Kidney (tissue), 14 donors: Measurements from ENCODE around the gene MAVS. TPM values are rescaled to one million over a fixed set of nuclear protein-coding genes. Genes with fewer than 3 reads are reported as not detected.
A peak's percentile ranks its signal among the peaks of the same experiment; 100 is the strongest.
"Not testable (repeated sequence)": the region's sequence is repeated elsewhere in the genome, so short reads cannot be mapped to it uniquely, and the experiment has no call there.

Source experiments
- DNase-seq, 5 donors: peaks; one replicate each; pipeline ENCODE4 v3.0.0-alpha.2; 2013 to 2020
- FAIRE-seq: peaks from 2 replicates; lab custom pipeline; 2012; peaks lifted over from hg19 to GRCh38; lab: Jason Lieb, UNC
- H3K27ac ChIP-seq, 2 donors: one replicate each; pipeline ENCODE4 v1.7.0; 2013; ENCODE audit warnings: low read depth in 2 of 2, low read length in 2 of 2, inconsistent platforms in 1 of 2
- H3K27me3 ChIP-seq: one replicate; pipeline ENCODE4 v1.7.1; 2013; ENCODE audit warnings: low read length, inconsistent platforms; ENCODE audit not compliant: control insufficient read depth, insufficient read depth
- H3K36me3 ChIP-seq, 3 donors: one replicate each; pipeline versions ENCODE4 v1.7.0 to v1.7.1; 2013; ENCODE audit warnings: low read length in 3 of 3, control low read depth in 1 of 3, inconsistent platforms in 1 of 3; ENCODE audit not compliant: insufficient read depth in 3 of 3, control insufficient read depth in 2 of 3
- H3K4me1 ChIP-seq, 3 donors: one replicate each; pipeline versions ENCODE4 v1.7.0 to v1.7.1; 2013; ENCODE audit warnings: low read length in 3 of 3, inconsistent platforms in 1 of 3, low read depth in 1 of 3; ENCODE audit not compliant: control insufficient read depth in 2 of 3, insufficient read depth in 2 of 3
- H3K4me3 ChIP-seq, 3 donors: one replicate each; pipeline versions ENCODE4 v1.7.0 to v1.8.1; 2013; ENCODE audit warnings: low read length in 3 of 3, control low read depth in 1 of 3, inconsistent platforms in 1 of 3
- H3K9ac ChIP-seq, 3 donors: one replicate each; pipeline versions ENCODE4 v1.7.0 to v1.7.1; 2013; ENCODE audit warnings: low read length in 3 of 3, control low read depth in 1 of 3, inconsistent platforms in 1 of 3
- H3K9me3 ChIP-seq, 3 donors: one replicate each; pipeline versions ENCODE4 v1.7.0 to v1.7.1; 2013; ENCODE audit warnings: low read length in 3 of 3, control low read depth in 1 of 3, inconsistent platforms in 1 of 3; ENCODE audit not compliant: control insufficient read depth in 2 of 3, insufficient read depth in 1 of 3
- intact Hi-C: fragments of 100-400 bp; cut with DNase I; formaldehyde crosslinking; loops from one replicate; pipeline ENCODE4 v1.11.1; 2022
- polyA plus RNA-seq: library from polyadenylated mRNA; stranded (reverse); fragments of 350-450 nt; fragmentation: Illumina TruSeq; extraction: RNeasy Lipid Tissue Mini Kit (QIAGEN cat#74804); gene quantifications from one replicate; pipeline ENCODE4 v1.2.3, GENCODE V29; 2014; ENCODE audit warnings: low read depth, low replicate concordance; ENCODE audit not compliant: insufficient read depth
- total RNA-seq: library from RNA; stranded (reverse); fragmentation: NEBNext Ultra II Directional; extraction: Animal tissue kit (Norgen Biotek cat#: 25700); gene quantifications from one replicate; pipeline ENCODE4 v1.2.1, GENCODE V29; 2021
- TF ChIP-seq, protein P1 (sequence below): IDR thresholded peaks from 3 replicates; pipeline ENCODE4 v1.5.1; 2012; ENCODE audit warnings: mild to moderate bottlenecking, moderate library complexity, borderline replicate concordance; ENCODE audit not compliant: insufficient read depth; ENCODE audit errors: extremely low read depth
- donor health status: control.
- donor health status: control.
- donor health status: control.
- donor health status: control.
- donor health status: control.
- donor health status: DM: yes; HTN: yes; CAD: no.
- donor health status: Normal renal cell carcinoma (clear cell type).

Gene MAVS
- total and polyA plus RNA-seq, 2 donors from 2014 or later: 10.0 to 46.8 TPM

DNA sequence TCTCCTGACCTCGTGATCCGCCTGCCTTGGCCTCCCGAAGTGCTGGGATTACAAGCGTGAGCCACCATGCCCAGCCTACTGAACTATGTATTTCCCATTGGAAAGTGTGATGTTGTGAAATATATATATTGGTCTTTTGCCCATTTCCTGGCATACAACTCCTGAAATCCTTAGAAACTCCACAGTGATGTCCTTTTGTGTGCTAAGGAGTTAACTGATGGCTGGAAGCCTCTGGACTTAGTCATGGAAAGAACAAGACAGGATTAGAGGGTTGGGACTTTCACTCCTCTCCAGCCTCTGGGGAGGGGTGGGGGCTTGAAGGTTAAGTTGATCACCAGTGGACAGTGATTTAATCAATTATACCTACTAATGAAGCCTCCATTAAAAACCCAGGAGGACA is 49.7 kb downstream of the MAVS start:
- H3K4me3 ChIP-seq: no peak overlapping the region
- no peaks in the 10 kb centered on the region for H3K27me3 ChIP-seq
- no peaks in the 10 kb centered on the region for H3K36me3 ChIP-seq
- no peak for DNase-seq
- H3K9me3 ChIP-seq: no peaks in the 10 kb centered on the region
- intact Hi-C loops: no loop called here
- H3K27ac ChIP-seq: no peak overlapping the region
- no peak overlapping the region for H3K9ac ChIP-seq
- H3K4me1 ChIP-seq: peaks cover 2 to 24% (median 8%) of the 10 kb centered on the region in 3 donors
- TF ChIP-seq, protein P1, sequence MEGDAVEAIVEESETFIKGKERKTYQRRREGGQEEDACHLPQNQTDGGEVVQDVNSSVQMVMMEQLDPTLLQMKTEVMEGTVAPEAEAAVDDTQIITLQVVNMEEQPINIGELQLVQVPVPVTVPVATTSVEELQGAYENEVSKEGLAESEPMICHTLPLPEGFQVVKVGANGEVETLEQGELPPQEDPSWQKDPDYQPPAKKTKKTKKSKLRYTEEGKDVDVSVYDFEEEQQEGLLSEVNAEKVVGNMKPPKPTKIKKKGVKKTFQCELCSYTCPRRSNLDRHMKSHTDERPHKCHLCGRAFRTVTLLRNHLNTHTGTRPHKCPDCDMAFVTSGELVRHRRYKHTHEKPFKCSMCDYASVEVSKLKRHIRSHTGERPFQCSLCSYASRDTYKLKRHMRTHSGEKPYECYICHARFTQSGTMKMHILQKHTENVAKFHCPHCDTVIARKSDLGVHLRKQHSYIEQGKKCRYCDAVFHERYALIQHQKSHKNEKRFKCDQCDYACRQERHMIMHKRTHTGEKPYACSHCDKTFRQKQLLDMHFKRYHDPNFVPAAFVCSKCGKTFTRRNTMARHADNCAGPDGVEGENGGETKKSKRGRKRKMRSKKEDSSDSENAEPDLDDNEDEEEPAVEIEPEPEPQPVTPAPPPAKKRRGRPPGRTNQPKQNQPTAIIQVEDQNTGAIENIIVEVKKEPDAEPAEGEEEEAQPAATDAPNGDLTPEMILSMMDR: no peak
- FAIRE-seq: no peak

- peaks cover 2 to 20% (median 2%) of the 10 kb centered on the region in 3 donors for H3K4me1 ChIP-seq
- H3K27me3 ChIP-seq: no peaks in the 10 kb centered on the region
- no peak overlapping the region for H3K4me3 ChIP-seq
- H3K36me3 ChIP-seq: no peaks in the 10 kb centered on the region
- TF ChIP-seq, protein P1: no peak
- intact Hi-C loops: no loop called here
- no peaks in the 10 kb centered on the region for H3K9me3 ChIP-seq
- no peak overlapping the region for H3K27ac ChIP-seq
- H3K9ac ChIP-seq: no peak overlapping the region
- no peak for FAIRE-seq
- no peak for DNase-seq
Observed at GRCh38 chr20:3896853-3897583, 50.4 kb downstream of the MAVS start.

DNA sequence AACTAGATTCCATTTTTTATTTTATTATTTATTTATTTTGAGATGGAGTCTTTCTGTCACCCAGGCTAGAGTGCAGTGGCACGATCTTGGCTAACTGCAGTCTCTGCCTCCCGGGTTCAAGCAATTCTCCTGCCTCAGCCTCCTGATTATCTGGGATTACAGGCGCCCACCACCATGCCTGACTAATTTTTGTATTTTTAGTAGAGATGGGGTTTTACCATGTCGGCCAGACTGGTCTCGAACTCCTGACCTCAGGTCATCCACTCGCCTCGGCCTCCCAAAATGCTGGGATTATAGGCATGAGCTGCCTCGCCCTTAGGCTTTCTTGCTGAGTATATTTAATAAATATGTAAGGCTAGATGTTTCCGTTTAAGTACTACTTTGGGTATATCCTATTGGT is 51.5 kb downstream of the MAVS start:
- H3K27ac ChIP-seq, H3K27me3 ChIP-seq, DNase-seq, H3K36me3 ChIP-seq, H3K4me3 ChIP-seq, H3K9me3 ChIP-seq, intact Hi-C loops, FAIRE-seq, H3K9ac ChIP-seq: not testable (repeated sequence)
- peaks cover 0 to 17% (median 2%) of the 10 kb centered on the region in 3 donors for H3K4me1 ChIP-seq

DNA sequence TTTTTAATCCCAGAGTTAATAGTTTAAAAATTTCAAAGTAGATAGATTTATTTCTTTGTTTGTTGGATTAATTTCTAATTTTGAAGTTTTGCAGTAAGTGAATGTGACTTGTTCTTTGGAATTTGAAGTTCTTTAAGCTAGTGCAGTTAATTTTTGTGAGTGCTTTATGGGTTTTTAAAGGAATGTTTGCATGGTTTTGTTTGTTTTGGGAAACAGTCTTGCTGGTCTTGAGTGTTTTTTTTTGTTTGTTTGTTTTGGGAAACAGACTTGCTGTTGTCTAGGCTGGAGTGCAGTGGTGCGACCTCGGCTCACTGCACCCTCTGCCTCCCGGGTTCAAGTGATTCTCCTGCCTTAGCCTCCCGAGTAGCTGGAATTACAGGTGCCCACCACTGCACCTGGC is 52.0 kb downstream of the MAVS start:
- H3K9ac ChIP-seq: no peak overlapping the region
- TF ChIP-seq, protein P1: no peak
- no peak overlapping the region for H3K4me3 ChIP-seq
- intact Hi-C loops: no loop called here
- FAIRE-seq: peak; percentile 29
- no peaks in the 10 kb centered on the region for H3K9me3 ChIP-seq
- no peaks in the 10 kb centered on the region for H3K36me3 ChIP-seq
- peaks cover 0 to 14% (median 2%) of the 10 kb centered on the region in 3 donors for H3K4me1 ChIP-seq
- peak in 2 of 5 donors; percentile 26 to 68 for DNase-seq
- H3K27ac ChIP-seq: no peak overlapping the region
- H3K27me3 ChIP-seq: no peaks in the 10 kb centered on the region
